AG04450 (cell line): ENCODE results near the gene RNF126. TPM values are rescaled to one million over a fixed set of nuclear protein-coding genes. Genes with fewer than 3 reads are reported as not detected.
A peak's percentile ranks its signal among the peaks of the same experiment; 100 is the strongest.

Source experiments
- CTCF ChIA-PET: fragments of 300-600, 350-600 bp; formaldehyde crosslinking; extraction: SDS; loops from one replicate; lab custom pipeline; 2022; ENCODE audit warnings: antibody characterized with exemption, inconsistent platforms; lab: Charles Lee
- POLR2A ChIA-PET: fragments of 350-600 bp; formaldehyde crosslinking; extraction: SDS; loops from one replicate; lab custom pipeline; 2021; ENCODE audit warnings: antibody characterized with exemption, inconsistent platforms; lab: Yijun Ruan, JAX
- DNase-seq: peaks from one replicate; pipeline ENCODE4 v3.0.0-alpha.2; 2011; ENCODE audit warnings: low read depth, low spot score
- H3K27ac ChIP-seq: one replicate; pipeline ENCODE4 v1.5.1; 2012; ENCODE audit warnings: low read depth, low read length, control low read depth
- H3K27me3 ChIP-seq: one replicate; pipeline ENCODE4 v1.6.0; 2012; ENCODE audit warnings: low read length; ENCODE audit not compliant: control insufficient read depth, insufficient read depth
- H3K4me3 ChIP-seq: 2 replicates; pipeline ENCODE4 v1.5.1; 2011; ENCODE audit warnings: mild to moderate bottlenecking, low read depth, low read length, control low read depth
- H3K9me3 ChIP-seq: 2 replicates; pipeline ENCODE4 v1.5.1; 2012; ENCODE audit warnings: low read length; ENCODE audit not compliant: control insufficient read depth, insufficient read depth
- CTCF ChIP-seq: IDR thresholded peaks from 2 replicates; pipeline ENCODE4 v1.5.1; 2011; ENCODE audit warnings: low read depth, low read length, control low read depth, inconsistent platforms
- polyA plus RNA-seq: library from polyadenylated mRNA; depleted of rRNA; stranded (reverse); fragments of >200 nt; gene quantifications from 2 replicates; pipeline ENCODE4 v1.2.3, GENCODE V29; 2011

Gene RNF126
- polyA plus RNA-seq, 1 experiment = 1.7 TPM

GRCh38 chr19:640161-640558 lies 22.9 kb downstream of the RNF126 start:
- Histone ChIP-seq H3K4me3 (peak overlapping the region; percentile 48; the same call in 1 of the 2 replicates), H3K9me3 (no peaks in the 10 kb centered on the region; the same call in 1 of the 2 replicates), H3K27ac (no peak overlapping the region), H3K27me3 (no peaks in the 10 kb centered on the region)
- POLR2A ChIA-PET = no interaction called here
- no peak for TF ChIP-seq CTCF
- DNase-seq = no peak
- CTCF ChIA-PET = no interaction called here

GRCh38 chr19:639253-640160 lies 23.5 kb downstream of the RNF126 start, which contains the start of gene FGF22:
Gene FGF22 (plus strand): TSS chr19:639879. CDS start chr19:639926, 47 bp downstream.
- H3K27ac ChIP-seq = no peak within 1 kb of the TSS
- H3K9me3 ChIP-seq = no peaks in the 10 kb centered on the region; the same call in 1 of the 2 replicates
- CTCF ChIA-PET = no interaction called here
- TF ChIP-seq CTCF = no peak
- POLR2A ChIA-PET = no interaction called here
- no peaks in the 10 kb centered on the region for H3K27me3 ChIP-seq
- peak; percentile 30 for DNase-seq
- peak within 1 kb of the TSS; percentile 50 for H3K4me3 ChIP-seq

- no peak for TF ChIP-seq CTCF
- no peak overlapping the region for H3K27ac ChIP-seq
- H3K4me3 ChIP-seq = peak overlapping the region; percentile 50; the same call in 1 of the 2 replicates
- no peaks in the 10 kb centered on the region; the same call in 1 of the 2 replicates for H3K9me3 ChIP-seq
- ChIA-PET CTCF (no interaction called here), POLR2A (no interaction called here)
- H3K27me3 ChIP-seq = no peaks in the 10 kb centered on the region
- DNase-seq = no peak
These were observed 24.1 kb downstream of the RNF126 start for GRCh38 chr19:638906-639252.

- TF ChIP-seq CTCF = no peak
- ChIA-PET CTCF (no interaction called here), POLR2A (no interaction called here)
- H3K27me3 ChIP-seq = no peaks in the 10 kb centered on the region
- DNase-seq = no peak
- no peak overlapping the region for H3K27ac ChIP-seq
- H3K4me3 ChIP-seq = no peak overlapping the region
- H3K9me3 ChIP-seq = no peaks in the 10 kb centered on the region; the same call in 1 of the 2 replicates
These were observed 27.9 kb downstream of the RNF126 start for GRCh38 chr19:634975-635652.
